SK-N-SH (cell line): ENCODE results near the gene GPR22. TPM values are rescaled to one million over a fixed set of nuclear protein-coding genes. Genes with fewer than 3 reads are reported as not detected.

ENCODE experiments used
- CTCF ChIA-PET: fragments of 300-600, 350-600 bp; formaldehyde crosslinking; extraction: SDS; loops from one replicate; lab custom pipeline; 2021; lab: Yijun Ruan, JAX
- POLR2A ChIA-PET: fragments of 350-600 bp; sonication (Branson Sonifier 250); formaldehyde crosslinking; extraction: SDS; loops from one replicate; lab custom pipeline; 2020; ENCODE audit warnings: antibody characterized with exemption, inconsistent platforms; lab: Yijun Ruan, JAX
- DNase-seq: peaks from one replicate; pipeline ENCODE4 v3.0.0; 2012
- H2AFZ ChIP-seq: fragments of 200-600 bp; sonication (generic); 2 replicates; pipeline ENCODE4 v1.8.1; 2016; ENCODE audit warnings: antibody characterized with exemption, mild to moderate bottlenecking, low read depth
- H3F3A ChIP-seq: fragments of 200-600 bp; sonication (generic); replicated peaks from 2 replicates; pipeline ENCODE3; 2016; ENCODE audit warnings: antibody characterized with exemption, mild to moderate bottlenecking; ENCODE audit not compliant: insufficient read depth
- H3K27ac ChIP-seq, 2 experiments: fragments of 200-500 bp in 1 of 2; fragments of 200-600 bp in 1 of 2; sonication (Bioruptor generic) in 1 of 2; sonication (generic), shearing (Covaris generic) in 1 of 2; 2 replicates each; pipeline versions ENCODE4 v1.5.1 to v1.6.1; 2014 to 2016; ENCODE audit warnings: low read depth in 2 of 2, inconsistent platforms in 1 of 2, low read length in 1 of 2, mild to moderate bottlenecking in 1 of 2, mixed read lengths in 1 of 2
- H3K27me3 ChIP-seq: fragments of 200-600 bp; sonication (generic), shearing (Covaris generic); 2 replicates; pipeline ENCODE4 v1.6.1; 2016; ENCODE audit warnings: mixed run types; ENCODE audit not compliant: insufficient read depth
- H3K36me3 ChIP-seq, 2 experiments: fragments of 200-500 bp in 1 of 2; fragments of 200-600 bp in 1 of 2; sonication (Bioruptor generic) in 1 of 2; sonication (generic) in 1 of 2; replicated peaks in 1 of 2; 2 replicates each; pipeline versions ENCODE3 to v1.5.1; 2014 to 2016; ENCODE audit warnings: low read length in 1 of 2, mild to moderate bottlenecking in 1 of 2; ENCODE audit not compliant: insufficient read depth in 2 of 2, control insufficient read depth in 1 of 2
- H3K4me1 ChIP-seq, 2 experiments: fragments of 200-500 bp in 1 of 2; fragments of 200-600 bp in 1 of 2; sonication (Bioruptor generic) in 1 of 2; sonication (generic), shearing (Covaris generic) in 1 of 2; 2 replicates each; pipeline versions ENCODE4 v1.5.1 to v1.6.1; 2014 to 2016; ENCODE audit warnings: low read depth in 1 of 2, low read length in 1 of 2, mixed run types in 1 of 2; ENCODE audit not compliant: insufficient read depth in 2 of 2, control insufficient read depth in 1 of 2
- H3K4me2 ChIP-seq: fragments of 200-600 bp; sonication (generic), shearing (Covaris generic); 2 replicates; pipeline ENCODE4 v1.6.1; 2017; ENCODE audit warnings: mixed run types
- H3K4me3 ChIP-seq, 2 experiments: fragments of 200-500 bp in 1 of 2; fragments of 200-600 bp in 1 of 2; sonication (Bioruptor generic) in 1 of 2; sonication (generic), shearing (Covaris generic) in 1 of 2; 2 replicates each; pipeline versions ENCODE4 v1.5.1 to v1.8.1; 2014 to 2016; ENCODE audit warnings: low read depth in 2 of 2, inconsistent platforms in 1 of 2, low read length in 1 of 2, mild to moderate bottlenecking in 1 of 2, mixed read lengths in 1 of 2, moderate library complexity in 1 of 2
- H3K79me2 ChIP-seq: fragments of 200-600 bp; sonication (generic); 2 replicates; pipeline ENCODE4 v1.8.1; 2017; ENCODE audit warnings: mild to moderate bottlenecking; ENCODE audit not compliant: insufficient read depth
- H3K9ac ChIP-seq: fragments of 200-600 bp; sonication (generic); 2 replicates; pipeline ENCODE4 v1.6.1; 2017; ENCODE audit warnings: mixed run types
- H3K9me2 ChIP-seq: fragments of 200-600 bp; sonication (generic); 2 replicates; pipeline ENCODE4 v1.6.1; 2017; ENCODE audit warnings: mixed run types
- H3K9me3 ChIP-seq: fragments of 200-600 bp; sonication (generic); 2 replicates; pipeline ENCODE4 v1.6.1; 2017; ENCODE audit warnings: mixed run types, mild to moderate bottlenecking, moderate library complexity
- H4K20me1 ChIP-seq: fragments of 200-600 bp; sonication (generic); 2 replicates; pipeline ENCODE4 v1.6.1; 2017; ENCODE audit warnings: mild to moderate bottlenecking, mixed run types; ENCODE audit not compliant: insufficient read depth
- CTCF ChIP-seq: fragments of 200-600 bp; sonication (generic); IDR thresholded peaks from 2 replicates; pipeline ENCODE4 v1.6.1; 2017; ENCODE audit warnings: antibody characterized with exemption, mild to moderate bottlenecking, moderate library complexity
- ELF1 ChIP-seq: IDR thresholded peaks from 2 replicates; pipeline ENCODE4 v1.4.0; 2012
- EP300 ChIP-seq, 2 experiments: IDR thresholded peaks; 2 replicates each; pipeline versions ENCODE4 v1.4.0 to v1.6.1; 2012; ENCODE audit warnings: borderline replicate concordance in 1 of 2, low read depth in 1 of 2, low read length in 1 of 2
- FOSL2 ChIP-seq: IDR thresholded peaks from 2 replicates; pipeline ENCODE4 v1.4.0; 2012; ENCODE audit warnings: low read depth, mild to moderate bottlenecking, moderate library complexity, borderline replicate concordance
- JUND ChIP-seq: IDR thresholded peaks from 2 replicates; pipeline ENCODE4 v1.4.0; 2012
- MXI1 ChIP-seq: IDR thresholded peaks from 2 replicates; pipeline ENCODE4 v1.6.1; 2012; ENCODE audit warnings: mild to moderate bottlenecking, low read depth, low read length, improper control_type of control experiment
- NRF1 ChIP-seq: IDR thresholded peaks from 2 replicates; pipeline ENCODE4 v1.6.1; 2012; ENCODE audit warnings: low read depth, mild to moderate bottlenecking, low read length
- POLR2AphosphoS5 ChIP-seq: IDR thresholded peaks from 2 replicates; pipeline ENCODE4 v1.6.1; 2012; ENCODE audit warnings: low read depth, low read length
- RAD21 ChIP-seq: IDR thresholded peaks from 2 replicates; pipeline ENCODE4 v1.6.1; 2012; ENCODE audit warnings: mild to moderate bottlenecking, low read length
- REST ChIP-seq: IDR thresholded peaks from 2 replicates; pipeline ENCODE4 v1.6.1; 2012; ENCODE audit warnings: mild to moderate bottlenecking, low read depth, low read length, moderate library complexity
- SMC3 ChIP-seq: IDR thresholded peaks from 2 replicates; pipeline ENCODE4 v1.6.1; 2012; ENCODE audit warnings: low read depth, low read length, improper control_type of control experiment
- YY1 ChIP-seq: IDR thresholded peaks from 2 replicates; pipeline ENCODE4 v1.4.0; 2012; ENCODE audit warnings: low read depth, mild to moderate bottlenecking
- WGBS: methylation state at CpG from one replicate; pipeline ENCODE4 v1.1.6; 2017; ENCODE audit warnings: low lambda C conversion rate; 5-methylcytosine and 5-hydroxymethylcytosine counted together
- polyA plus RNA-seq, 3 experiments: library from polyadenylated mRNA; depleted of rRNA; stranded (reverse); fragments of >200 nt; gene quantifications; 2 replicates each; pipeline ENCODE4 v1.2.3, GENCODE V29; 2012
- TF ChIP-seq, protein P1 (sequence below): IDR thresholded peaks from 2 replicates; pipeline ENCODE4; 2012

Gene GPR22
- polyA plus RNA-seq, 1 of the 3 experiments (the other 2 are of a cell fraction), result 0.03 TPM

DNA sequence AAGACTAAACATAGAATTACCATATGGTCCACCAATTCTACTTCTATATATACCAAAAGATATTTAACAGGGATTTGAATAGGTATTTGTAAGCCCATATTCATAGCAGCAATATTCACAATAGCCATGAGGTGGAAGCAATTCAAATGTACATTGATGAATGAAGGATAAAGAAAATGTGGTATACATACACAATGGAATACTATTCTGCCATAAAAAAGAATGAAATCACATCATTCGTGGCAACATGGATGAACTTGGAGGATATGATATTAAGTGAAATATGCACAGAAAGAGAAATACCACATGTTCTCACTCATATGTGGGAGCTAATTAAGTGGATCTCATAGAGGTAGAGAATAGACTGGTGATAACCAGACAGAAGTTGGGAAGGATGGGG is 34.1 kb upstream of the GPR22 start:
- Histone ChIP-seq H3F3A (peaks cover 4% of the 10 kb centered on the region), H2AFZ (no peak overlapping the region), H3K27me3 (no peaks in the 10 kb centered on the region), H3K9ac (no peak overlapping the region), H3K4me3 (no peak overlapping the region), H3K36me3 (peaks cover 0 to 10% of the 10 kb centered on the region in 2 experiments), H3K4me2 (no peak overlapping the region), H3K79me2 (0 out of 2 replicates have a peak, but pooled peaks cover 7% of the 10 kb centered on the region), H3K9me3 (no peaks in the 10 kb centered on the region), H4K20me1 (no peaks in the 10 kb centered on the region), H3K9me2 (no peaks in the 10 kb centered on the region), H3K27ac (no peak overlapping the region), H3K4me1 (no peaks in the 10 kb centered on the region)
- ChIA-PET CTCF (no interaction called here), POLR2A (no interaction called here)
- DNase-seq, result no peak
- 74% methylated on average over 1 of the region's 1 CpG for WGBS
- TF ChIP-seq NRF1 (no peak), MXI1 (no peak), FOSL2 (no peak), CTCF (no peak)
- TF ChIP-seq, all 33 proteins: peak for 0

- ChIA-PET POLR2A (no interaction called here), CTCF (no interaction called here)
- peaks cover 0 to 6% of the 10 kb centered on the region in 2 experiments for H3K36me3 ChIP-seq
- WGBS, result 97% methylated on average over 5 of the region's 5 CpGs
- H3F3A ChIP-seq, result peaks cover 4% of the 10 kb centered on the region
- no peak overlapping the region for H3K4me3 ChIP-seq
- H3K4me2 ChIP-seq, result no peak overlapping the region
- H3K9me3 ChIP-seq, result no peaks in the 10 kb centered on the region
- H3K9ac ChIP-seq, result no peak overlapping the region
- no peak for TF ChIP-seq MXI1
- no peak for DNase-seq
- H3K27ac ChIP-seq, result no peak overlapping the region
- H3K4me1 ChIP-seq, result no peaks in the 10 kb centered on the region
- H2AFZ ChIP-seq, result no peak overlapping the region
- no peaks in the 10 kb centered on the region for H3K27me3 ChIP-seq
- H4K20me1 ChIP-seq, result no peaks in the 10 kb centered on the region
- H3K9me2 ChIP-seq, result no peaks in the 10 kb centered on the region
- no peaks in the 10 kb centered on the region for H3K79me2 ChIP-seq
Measured at GRCh38 chr7:107439025-107439424, 30.8 kb upstream of the GPR22 start.

- DNase-seq, result no peak
Measured at GRCh38 chr7:107441581-107442422, 28.1 kb upstream of the GPR22 start.

More at GRCh38 chr7:107441581-107442422, 28.1 kb upstream of the GPR22 start:
- H3F3A ChIP-seq, result peaks cover 4% of the 10 kb centered on the region
- CTCF ChIA-PET, result no interaction called here
- no peak overlapping the region for H3K4me3 ChIP-seq
- H3K9me3 ChIP-seq, result no peaks in the 10 kb centered on the region
- no peak overlapping the region for H3K9ac ChIP-seq
- no peaks in the 10 kb centered on the region for H3K9me2 ChIP-seq
- H3K79me2 ChIP-seq, result no peaks in the 10 kb centered on the region
- no peak overlapping the region for H3K27ac ChIP-seq
- TF ChIP-seq ELF1 (no peak), SMC3 (no peak), YY1 (no peak), JUND (no peak), REST (no peak), RAD21 (no peak), EP300 (IDR thresholded peaks at IDR 0.05; ENCODE audit: borderline replicate concordance in 1 of 2, low read depth in 1 of 2, low read length in 1 of 2) (no peak), POLR2AphosphoS5 (no peak), MXI1 (no peak)
- TF ChIP-seq, protein P1, sequence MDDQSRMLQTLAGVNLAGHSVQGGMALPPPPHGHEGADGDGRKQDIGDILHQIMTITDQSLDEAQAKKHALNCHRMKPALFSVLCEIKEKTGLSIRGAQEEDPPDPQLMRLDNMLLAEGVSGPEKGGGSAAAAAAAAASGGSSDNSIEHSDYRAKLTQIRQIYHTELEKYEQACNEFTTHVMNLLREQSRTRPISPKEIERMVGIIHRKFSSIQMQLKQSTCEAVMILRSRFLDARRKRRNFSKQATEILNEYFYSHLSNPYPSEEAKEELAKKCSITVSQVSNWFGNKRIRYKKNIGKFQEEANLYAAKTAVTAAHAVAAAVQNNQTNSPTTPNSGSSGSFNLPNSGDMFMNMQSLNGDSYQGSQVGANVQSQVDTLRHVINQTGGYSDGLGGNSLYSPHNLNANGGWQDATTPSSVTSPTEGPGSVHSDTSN, result no peak
- H3K4me2 ChIP-seq, result no peak overlapping the region
- POLR2A ChIA-PET, result no interaction called here
- no peaks in the 10 kb centered on the region for H3K4me1 ChIP-seq
- no peaks in the 10 kb centered on the region for H3K27me3 ChIP-seq
- H4K20me1 ChIP-seq, result no peaks in the 10 kb centered on the region
- H3K36me3 ChIP-seq, result peaks cover 0 to 5% of the 10 kb centered on the region in 2 experiments
- H2AFZ ChIP-seq, result no peak overlapping the region
